ENCODE data around the gene SULT4A1.
"Not testable (repeated sequence)": the region's sequence is repeated elsewhere in the genome, so short reads cannot be mapped to it uniquely, and the experiment has no call there.

The SULT4A1 gene

DNA sequence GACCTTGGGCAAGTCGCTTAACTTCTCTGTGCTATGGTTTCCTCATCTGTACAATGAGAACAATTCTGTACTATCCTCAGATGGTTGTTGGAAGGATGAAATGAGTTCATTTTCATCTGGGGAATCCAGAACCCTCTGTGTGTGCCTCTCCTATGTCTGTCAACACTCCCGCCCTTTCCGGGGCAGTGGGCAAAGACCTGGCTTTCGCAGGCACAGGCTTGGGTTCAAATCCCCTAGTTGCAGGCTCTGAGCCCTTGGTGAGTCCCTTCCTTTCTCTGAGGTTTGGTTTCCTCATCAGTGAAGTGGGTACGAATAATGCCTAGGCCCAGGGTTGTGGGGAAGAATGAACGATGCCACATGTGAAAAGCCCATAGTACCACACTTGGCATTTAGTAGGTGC, 23.5 kb upstream of the SULT4A1 start:
- DNase-seq = no peak

- no peak for DNase-seq
Observed at GRCh38 chr22:43885319-43885671, 23.0 kb upstream of the SULT4A1 start.

DNA sequence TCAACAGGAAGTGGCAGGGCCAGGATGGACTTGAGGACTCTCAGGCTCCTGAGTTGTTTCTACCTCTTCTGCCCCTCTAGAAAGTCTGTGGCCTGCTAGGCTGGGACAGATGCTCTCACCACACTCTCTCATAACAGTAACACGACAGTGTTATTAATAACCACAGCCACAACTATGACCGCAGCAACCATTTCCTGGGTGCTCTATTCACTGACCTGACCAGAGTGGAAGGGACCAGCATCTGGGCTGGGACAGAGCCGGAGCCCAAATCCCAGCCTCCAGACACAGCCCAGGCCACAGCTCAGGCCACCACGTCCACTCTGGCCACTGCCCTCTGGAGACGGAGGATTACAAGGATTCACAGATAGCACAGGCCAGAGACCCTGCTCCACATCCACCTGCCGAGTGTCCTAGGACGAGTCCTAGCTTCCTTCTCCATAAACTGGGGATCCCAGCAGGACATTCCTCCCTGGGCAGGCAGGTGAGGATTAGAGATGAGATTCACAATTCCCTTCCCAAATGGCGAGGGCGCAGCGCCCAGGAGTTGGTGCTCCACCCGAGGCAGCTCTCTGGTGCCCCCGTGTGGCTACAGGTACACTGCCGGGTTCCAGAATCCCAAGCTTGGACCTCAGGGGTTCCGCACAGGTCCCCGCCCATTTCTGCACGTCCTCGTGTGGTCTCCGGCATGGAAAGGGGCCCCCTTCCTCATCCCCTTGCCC, 22.4 kb upstream of the SULT4A1 start:
- DNase-seq = peak; percentile 19

GRCh38 chr22:43883719-43884415, 21.6 kb upstream of the SULT4A1 start:
- DNase-seq = no peak

GRCh38 chr22:43883012-43883661, 20.8 kb upstream of the SULT4A1 start:
- peak; percentile 60 for DNase-seq

- no peak for DNase-seq
Observed at GRCh38 chr22:43882122-43882767, 19.9 kb upstream of the SULT4A1 start.

DNA sequence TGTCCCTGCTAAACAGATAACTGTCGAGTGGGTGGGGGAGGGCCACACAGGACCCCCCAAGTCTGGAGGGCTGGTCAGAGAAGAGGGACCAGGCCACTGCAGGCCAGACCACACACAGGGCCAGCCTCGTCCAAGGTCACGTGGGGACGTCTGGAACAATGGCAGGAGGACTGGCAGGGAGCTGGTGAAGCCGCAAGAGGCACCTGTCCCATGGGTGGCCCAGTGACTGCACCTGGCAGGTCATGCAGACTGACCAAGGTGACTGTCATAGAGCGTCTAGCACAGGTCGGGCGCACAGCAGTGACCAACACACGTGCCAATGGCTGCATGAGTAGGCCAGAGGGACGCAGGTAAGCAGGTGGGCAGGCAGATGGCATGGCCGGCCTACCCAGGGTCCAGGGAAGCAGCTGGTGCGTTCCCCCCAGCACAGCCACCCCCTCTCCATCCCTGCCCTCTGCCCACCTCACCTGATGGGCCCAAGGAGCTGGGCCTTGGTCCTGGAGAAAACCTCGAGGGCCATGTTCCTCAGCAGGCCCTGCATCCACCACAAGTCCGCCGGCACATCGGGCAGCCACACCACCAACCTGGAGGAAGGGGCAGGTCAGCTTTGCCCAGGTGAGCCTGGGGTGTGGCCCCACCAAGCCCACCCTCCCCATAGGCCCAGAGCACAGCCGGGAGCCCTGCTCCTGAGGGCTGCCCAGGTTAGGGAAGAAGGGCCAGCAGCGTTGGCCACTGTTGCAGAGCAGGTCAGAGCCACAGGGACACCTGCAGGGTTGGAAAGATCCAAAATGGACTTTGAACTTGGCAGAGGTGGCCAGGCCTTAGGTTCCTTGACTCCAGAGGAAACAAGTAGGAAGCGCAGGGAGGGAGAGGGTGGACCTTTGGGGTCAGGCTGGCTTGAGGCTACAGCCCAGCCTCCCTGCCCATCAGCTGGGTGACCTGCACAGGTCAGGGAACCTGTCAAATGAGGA, 19.1 kb upstream of the SULT4A1 start:
- DNase-seq = no peak

DNA sequence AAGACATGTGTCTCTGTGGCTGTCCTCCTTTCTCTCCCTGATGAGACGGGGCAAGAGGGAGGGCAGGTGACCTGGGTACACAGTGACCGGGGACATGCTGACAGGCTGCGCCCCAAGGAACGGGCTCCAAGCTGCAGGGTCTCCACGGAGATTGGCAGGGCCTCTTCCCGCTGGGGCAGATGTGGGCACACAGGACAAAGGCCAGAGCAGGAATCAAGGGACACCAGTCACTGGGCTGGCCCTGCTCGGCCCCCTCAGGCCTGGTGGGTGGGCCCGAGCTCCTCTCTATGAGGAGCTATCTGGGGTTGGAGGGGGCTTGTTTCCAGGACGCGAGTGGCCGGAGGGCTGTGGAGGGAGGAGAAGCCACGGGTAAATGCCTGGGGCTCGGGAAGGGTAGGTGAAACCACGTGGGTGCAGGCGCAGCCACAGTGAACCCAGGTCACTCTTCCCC, 18.3 kb upstream of the SULT4A1 start:
- no peak for DNase-seq

GRCh38 chr22:43879901-43880540, 17.7 kb upstream of the SULT4A1 start:
- no peak for DNase-seq

- DNase-seq = no peak
Observed at GRCh38 chr22:43878831-43879550, 16.7 kb upstream of the SULT4A1 start.

DNA sequence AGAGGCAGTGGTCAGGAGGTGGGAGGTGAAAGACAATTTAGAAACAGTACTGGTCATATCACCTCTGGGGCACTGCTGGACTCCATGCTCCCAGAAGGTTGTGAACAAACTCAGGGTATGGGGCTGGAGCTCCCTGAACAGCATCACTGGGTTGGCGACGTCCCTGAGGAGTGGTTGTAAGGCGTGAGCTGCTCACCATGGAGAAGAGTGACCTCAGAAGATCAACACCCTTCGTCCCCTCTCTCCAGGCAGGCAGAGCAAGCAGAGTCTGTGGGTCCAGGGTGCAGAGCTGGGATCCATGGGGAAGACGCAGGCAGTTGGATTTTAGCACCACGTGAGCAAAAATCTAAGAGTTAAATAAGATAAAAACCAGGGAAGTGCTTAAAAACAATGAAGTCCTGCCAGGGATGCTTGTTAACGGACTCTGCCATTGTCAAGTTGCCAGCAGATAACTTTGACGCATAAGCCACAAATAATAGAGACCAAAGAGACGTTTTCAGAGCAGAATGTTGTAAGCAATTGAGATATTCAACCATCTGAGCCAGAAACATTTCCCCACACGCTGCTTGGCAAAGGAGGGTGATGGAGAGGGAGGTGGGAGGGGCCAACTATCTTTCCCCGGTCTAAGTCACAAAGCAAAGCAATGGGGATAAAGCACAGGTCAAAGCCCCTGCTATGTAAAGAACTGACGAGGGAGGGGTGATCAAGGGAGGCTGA, 15.9 kb upstream of the SULT4A1 start:
- DNase-seq = no peak

DNA sequence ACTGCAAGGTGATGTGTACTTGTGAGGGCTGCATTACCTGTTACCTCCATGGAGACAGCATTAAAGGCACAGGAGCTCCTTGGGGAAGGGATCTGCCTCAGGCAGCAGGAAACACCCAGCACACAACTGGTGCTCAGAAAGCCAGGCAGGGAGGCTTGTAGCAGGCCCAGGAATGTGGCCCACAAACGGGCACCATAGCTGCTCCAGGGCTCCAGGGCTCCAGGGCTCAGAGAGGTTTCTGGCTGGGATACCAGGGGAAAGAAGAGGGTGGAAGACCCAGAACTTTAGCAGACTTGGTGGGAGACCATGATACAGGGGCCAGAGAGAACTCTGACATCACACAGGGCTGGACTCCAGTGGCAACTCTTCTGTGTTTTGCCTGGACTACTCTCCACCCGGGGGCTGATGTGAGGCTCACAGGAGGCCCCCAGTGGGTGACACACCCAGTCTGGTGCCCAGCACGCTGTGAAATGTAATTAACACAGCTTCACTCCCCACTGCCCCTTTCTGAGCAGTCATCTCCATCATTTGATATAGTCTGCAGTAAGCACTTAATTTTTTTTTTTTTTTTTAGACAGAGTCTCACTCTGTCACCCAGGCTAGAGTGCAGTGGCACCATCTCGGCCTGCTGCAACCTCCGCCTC, 14.7 kb upstream of the SULT4A1 start:
- no peak for DNase-seq

GRCh38 chr22:43869799-43870198, 7.5 kb upstream of the SULT4A1 start:
- DNase-seq = no peak

DNA sequence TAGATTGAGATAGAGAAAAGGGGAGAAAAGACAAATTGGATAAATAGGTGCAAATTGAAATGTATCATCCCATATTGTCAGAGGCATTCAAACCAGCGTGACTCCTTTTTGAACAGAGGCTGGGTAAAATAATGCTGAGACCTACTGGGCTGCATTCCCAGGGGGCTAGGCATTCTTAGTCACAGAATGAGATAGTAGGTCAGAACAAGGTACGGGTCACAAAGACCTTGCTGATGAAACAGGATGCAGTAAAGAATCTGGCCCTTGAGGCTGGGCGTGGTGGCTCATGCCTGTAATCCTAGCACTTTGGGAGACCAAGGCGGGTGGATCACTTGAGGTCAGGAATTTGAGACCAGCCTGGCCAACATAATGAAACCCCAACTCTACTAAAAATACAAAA, 6.7 kb upstream of the SULT4A1 start:
- DNase-seq = not testable (repeated sequence)

GRCh38 chr22:43867839-43868635, 5.7 kb upstream of the SULT4A1 start:
- DNase-seq = no peak

GRCh38 chr22:43862882-43863202, 529 bp upstream of the SULT4A1 start:
- no peak for DNase-seq

DNA sequence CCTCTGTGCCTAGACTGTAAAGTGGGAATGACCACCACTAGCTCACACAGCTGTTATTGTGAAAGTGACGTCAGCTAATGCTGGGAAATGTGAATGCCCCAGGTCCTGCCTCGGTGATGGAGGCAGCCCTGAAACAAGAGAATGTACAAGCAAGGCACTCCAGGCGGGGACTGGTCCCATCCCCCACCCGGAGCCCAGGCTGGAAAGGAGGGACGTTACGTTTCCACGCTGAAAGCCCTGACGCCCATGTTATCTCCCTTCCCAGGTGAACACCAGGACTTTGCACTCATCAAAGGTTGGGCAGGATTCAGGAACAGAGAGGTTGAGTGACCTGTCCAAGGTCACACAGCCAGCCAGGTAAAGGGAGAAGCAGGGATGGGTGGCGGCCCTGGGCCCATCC, 784 bp downstream of the SULT4A1 start:
- DNase-seq = no peak

GRCh38 chr22:43860831-43861230, 1.5 kb downstream of the SULT4A1 start:
- no peak for DNase-seq

DNA sequence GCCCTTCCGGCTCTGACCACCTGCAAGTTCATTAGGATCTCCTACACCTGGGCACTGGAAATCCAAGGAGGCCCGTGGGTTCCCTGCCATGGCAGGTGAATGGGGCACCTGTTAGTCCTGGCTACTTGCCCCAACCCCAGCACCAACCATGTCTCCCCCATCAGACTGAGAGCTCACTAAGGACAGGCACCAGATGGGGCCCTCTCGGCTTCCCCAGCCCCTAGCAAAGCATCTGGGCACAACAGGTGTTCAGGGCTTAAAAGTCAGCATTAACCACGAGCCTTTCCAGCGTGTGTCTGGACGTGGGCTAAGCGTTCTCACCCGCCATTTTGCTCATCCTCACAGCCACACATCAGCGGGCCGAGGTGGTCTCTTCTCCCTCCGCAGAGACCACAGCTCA, 2.2 kb downstream of the SULT4A1 start:
- no peak for DNase-seq

All from SHP77 treated with DMSO at 0.1 percent for 48 hours (cell line).